ENCODE measurements around the gene KIF3B. TPM values are rescaled to one million over a fixed set of nuclear protein-coding genes. Genes with fewer than 3 reads are reported as not detected.
A peak's percentile ranks its signal among the peaks of the same experiment; 100 is the strongest.

KIF3B gene
- total RNA-seq (2022), result 49.0 and 50.0 TPM in 2 replicates
- Bru-seq, nascent RNA, result percentile 82 among the genes with signal in this experiment
- percentile 84 among the genes with signal in this experiment for BruChase-seq, experiment 1, labeled RNA remaining after a 2-hour chase
- percentile 89 among the genes with signal in this experiment for BruChase-seq, experiment 2, labeled RNA remaining after a 6-hour chase
- long read RNA-seq, full-length matches to known transcripts, result 3 of 33 reads
- long read RNA-seq, partial matches to known transcripts, result 24 of 33 reads
- long read RNA-seq, other reads (novel, unspliced or antisense), result 6 of 33 reads

GRCh38 chr20:32277361-32278198 lies at the start of gene KIF3B:
KIF3B (plus strand) TSS chr20:32277651; CDS start chr20:32309778, 32,127 bp downstream.
- intact Hi-C loops (cut with micrococcal nuclease; ENCODE audit: unreplicated experiment), result loop anchor here (1.0 to 5.0 kb wide), 3 partner anchors 12 to 35 kb away; no protein-coding TSS in a partner anchor
- POLR2A ChIA-PET, result no interaction called here

GRCh38 chr20:32227744-32228688 lies 49.4 kb upstream of the KIF3B start:
- peaks cover 57% of the 10 kb centered on the region for H3K4me1 ChIP-seq
- Mint-ChIP-seq H3K4me3 (ENCODE audit: unreplicated experiment) (peak overlapping the region; percentile 59), H3K4me1 (ENCODE audit: low read depth, unreplicated experiment) (peaks cover 71% of the 10 kb centered on the region), H3K9me3 (ENCODE audit: unreplicated experiment) (no peaks in the 10 kb centered on the region), H3K27ac (ENCODE audit: unreplicated experiment) (peak overlapping the region; percentile 99), H3K36me3 (ENCODE audit: insufficient read depth, unreplicated experiment) (peaks cover 96% of the 10 kb centered on the region), H3K27me3 (ENCODE audit: insufficient read depth, unreplicated experiment) (no peaks in the 10 kb centered on the region)
- H3K27me3 ChIP-seq (replicated peaks; ENCODE audit: control insufficient read depth, insufficient read depth, low read length), result no peaks in the 10 kb centered on the region
- H3K9me3 ChIP-seq, result no peaks in the 10 kb centered on the region
- peaks cover 23% of the 10 kb centered on the region for H3K36me3 ChIP-seq (ENCODE audit: control insufficient read depth, insufficient read depth, low read length)
- no peak overlapping the region for H3K4me3 ChIP-seq (ENCODE audit: low read depth, low read length)
- ChIA-PET CTCF (interaction anchor here (0.8 to 0.9 kb wide), 2 partner anchors 10 to 29 kb away, joined by 3 read pairs; no protein-coding TSS in a partner anchor), POLR2A (interaction anchor here (0.5 to 2.1 kb wide), 21 partner anchors 9 to 617 kb away, joined by 3 to 13 read pairs (median 4); partner anchors contain the start of genes ASXL1 and POFUT1)
- TSS peak; percentile 74 for BruUV-seq (replicated peaks)
- intact Hi-C loops (cut with micrococcal nuclease; ENCODE audit: unreplicated experiment), result loop anchor here (1.0 to 5.0 kb wide), 7 partner anchors 8 to 516 kb away; partner anchors contain the start of genes PLAGL2 and POFUT1
- DNase-seq, result peak; percentile 100
- no peak for TF ChIP-seq CTCF (IDR thresholded peaks at IDR 0.05; ENCODE audit: insufficient read depth in 1 of 2, low read depth in 1 of 2, low read length in 1 of 2, severe bottlenecking in 1 of 2, unreplicated experiment in 1 of 2)

More at GRCh38 chr20:32277361-32278198, at the start of gene KIF3B:
- H3K36me3 ChIP-seq (ENCODE audit: control insufficient read depth, insufficient read depth, low read length), result 0 out of 2 replicates have a peak, but pooled peaks cover 1% of the 10 kb centered on the region
- H3K9me3 ChIP-seq, result peaks cover 6% of the 10 kb centered on the region; the same call in 1 of the 2 replicates
- Mint-ChIP-seq H3K27me3 (ENCODE audit: insufficient read depth, unreplicated experiment) (no peaks in the 10 kb centered on the region), H3K27ac (ENCODE audit: unreplicated experiment) (peak within 1 kb of the TSS; percentile 88), H3K4me3 (ENCODE audit: unreplicated experiment) (peak within 1 kb of the TSS; percentile 90), H3K9me3 (ENCODE audit: unreplicated experiment) (peaks cover 14% of the 10 kb centered on the region), H3K36me3 (ENCODE audit: insufficient read depth, unreplicated experiment) (peaks cover 15% of the 10 kb centered on the region), H3K4me1 (ENCODE audit: low read depth, unreplicated experiment) (peaks cover 20% of the 10 kb centered on the region)
- no peak for TF ChIP-seq CTCF (IDR thresholded peaks at IDR 0.05; ENCODE audit: insufficient read depth in 1 of 2, low read depth in 1 of 2, low read length in 1 of 2, severe bottlenecking in 1 of 2, unreplicated experiment in 1 of 2)
- DNase-seq, result peak; percentile 97 to 98
- BruUV-seq (replicated peaks), result no TSS peak
- peak within 1 kb of the TSS; percentile 84 for H3K4me3 ChIP-seq (ENCODE audit: low read depth, low read length)
- CTCF ChIA-PET, result no interaction called here
- H3K4me1 ChIP-seq, result peaks cover 16% of the 10 kb centered on the region
- H3K27me3 ChIP-seq (replicated peaks; ENCODE audit: control insufficient read depth, insufficient read depth, low read length), result no peaks in the 10 kb centered on the region
